H1 (cell line): ENCODE data around the gene UBE2E2. TPM values are rescaled to one million over a fixed set of nuclear protein-coding genes. Genes with fewer than 3 reads are reported as not detected.

Experiments
- CTCF ChIA-PET: fragments of 300-600 bp; sonication (Branson Sonifier 250); formaldehyde crosslinking; loops from one replicate; lab custom pipeline; 2021; ENCODE audit not compliant: partially characterized antibody; lab: Charles Lee
- POLR2A ChIA-PET: fragments of 300-600 bp; sonication (Branson Sonifier 250); formaldehyde crosslinking; loops from one replicate; lab custom pipeline; 2021; ENCODE audit warnings: inconsistent platforms; ENCODE audit not compliant: partially characterized antibody; lab: Charles Lee
- DNase-seq, 2 experiments: peaks; one replicate each; pipeline versions ENCODE4 v3.0.0 to v3.0.0-alpha.2; 2010 to 2022; ENCODE audit warnings: low spot score in 2 of 2, low read depth in 1 of 2, mixed read lengths in 1 of 2
- FAIRE-seq: peaks from 2 replicates; lab custom pipeline; 2011; peaks lifted over from hg19 to GRCh38; lab: Jason Lieb, UNC
- H2AFZ ChIP-seq: 2 replicates; pipeline ENCODE4 v1.8.1; 2012; ENCODE audit warnings: low read length, inconsistent platforms
- H2AK5ac ChIP-seq: 2 replicates; pipeline ENCODE4 v1.6.1; 2013; ENCODE audit warnings: low read depth, low read length
- H2BK120ac ChIP-seq: replicated peaks from 2 replicates; pipeline ENCODE3; 2013; ENCODE audit warnings: low read depth, low read length, inconsistent platforms
- H2BK12ac ChIP-seq: 2 replicates; pipeline ENCODE4 v1.6.1; 2013; ENCODE audit warnings: low read depth, low read length
- H2BK15ac ChIP-seq: 2 replicates; pipeline ENCODE4 v1.6.1; 2013; ENCODE audit warnings: low read length
- H2BK20ac ChIP-seq: 2 replicates; pipeline ENCODE4 v1.6.1; 2013; ENCODE audit warnings: low read length
- H2BK5ac ChIP-seq: 2 replicates; pipeline ENCODE4 v1.6.1; 2013; ENCODE audit warnings: low read depth, low read length
- H3K14ac ChIP-seq: 2 replicates; pipeline ENCODE4 v1.6.1; 2013; ENCODE audit warnings: inconsistent platforms; ENCODE audit not compliant: insufficient read length
- H3K18ac ChIP-seq: 2 replicates; pipeline ENCODE4 v1.6.1; 2013; ENCODE audit warnings: low read length; ENCODE audit errors: extremely low read depth
- H3K23ac ChIP-seq: 2 replicates; pipeline ENCODE4 v1.6.1; 2013; ENCODE audit warnings: inconsistent platforms; ENCODE audit not compliant: insufficient read length
- H3K23me2 ChIP-seq: 2 replicates; pipeline ENCODE4 v1.6.1; 2013; ENCODE audit warnings: low read depth, low read length
- H3K27ac ChIP-seq: 2 replicates; pipeline ENCODE4 v1.6.1; 2011; ENCODE audit warnings: low read depth, low read length, inconsistent platforms
- H3K27me3 ChIP-seq, 4 experiments: replicated peaks in 1 of 4; 1 replicate in 1 of 4; 2 replicates in 3 of 4; pipeline versions ENCODE4 v1.6.1 to v1.8.1; 2011 to 2013; ENCODE audit warnings: low read length in 3 of 4, mild to moderate bottlenecking in 3 of 4, inconsistent platforms in 2 of 4, mixed read lengths in 2 of 4, moderate library complexity in 1 of 4; ENCODE audit not compliant: control insufficient read depth in 3 of 4, insufficient read depth in 3 of 4; ENCODE audit errors: extremely low read depth in 1 of 4
- H3K36me3 ChIP-seq, 4 experiments: 2 replicates each; pipeline versions ENCODE4 v1.6.1 to v1.8.1; 2011 to 2013; ENCODE audit warnings: mild to moderate bottlenecking in 4 of 4, low read length in 3 of 4, moderate library complexity in 2 of 4, control low read depth in 1 of 4, inconsistent platforms in 1 of 4; ENCODE audit not compliant: insufficient read depth in 4 of 4, control insufficient read depth in 2 of 4
- H3K4ac ChIP-seq: replicated peaks from 2 replicates; pipeline ENCODE3; 2013; ENCODE audit warnings: low read length, low read depth, mixed read lengths, inconsistent platforms; ENCODE audit not compliant: insufficient read length
- H3K4me1 ChIP-seq, 4 experiments: replicated peaks in 1 of 4; 1 replicate in 1 of 4; 2 replicates in 3 of 4; pipeline versions ENCODE4 v1.6.1 to v1.8.1; 2011 to 2013; ENCODE audit warnings: low read length in 3 of 4, inconsistent platforms in 2 of 4, mixed read lengths in 1 of 4; ENCODE audit not compliant: insufficient read depth in 4 of 4, control insufficient read depth in 3 of 4
- H3K4me2 ChIP-seq, 2 experiments: 2 replicates each; pipeline versions ENCODE4 v1.6.1 to v1.8.1; 2011 to 2013; ENCODE audit warnings: low read depth in 2 of 2, low read length in 2 of 2, control low read depth in 1 of 2, inconsistent platforms in 1 of 2, mild to moderate bottlenecking in 1 of 2; ENCODE audit not compliant: insufficient read depth in 1 of 2
- H3K4me3 ChIP-seq, 4 experiments: fragments of 200-600, 300-600 bp in 1 of 4; sonication (generic), shearing (Covaris generic), sonication (Bioruptor Twin) in 1 of 4; 2 replicates each; pipeline versions ENCODE4 v1.5.1 to v1.8.1; 2011 to 2016; ENCODE audit warnings: low read length in 4 of 4, low read depth in 3 of 4, control low read depth in 2 of 4, inconsistent platforms in 2 of 4, mild to moderate bottlenecking in 2 of 4, mixed read lengths in 1 of 4, moderate library complexity in 1 of 4; ENCODE audit not compliant: insufficient read depth in 2 of 4; ENCODE audit errors: extremely low read depth in 1 of 4
- H3K56ac ChIP-seq: replicated peaks from 2 replicates; pipeline ENCODE3; 2013; ENCODE audit warnings: low read depth, mild to moderate bottlenecking, mixed read lengths, low read length, inconsistent platforms; ENCODE audit not compliant: insufficient read length
- H3K79me1 ChIP-seq: 2 replicates; pipeline ENCODE4 v1.6.1; 2013; ENCODE audit warnings: low read depth, low read length, control low read depth
- H3K79me2 ChIP-seq, 2 experiments: 2 replicates each; pipeline versions ENCODE4 v1.6.1 to v1.8.1; 2012 to 2013; ENCODE audit warnings: low read length in 2 of 2, mild to moderate bottlenecking in 2 of 2, inconsistent platforms in 1 of 2; ENCODE audit not compliant: insufficient read depth in 2 of 2, control insufficient read depth in 1 of 2
- H3K9ac ChIP-seq, 4 experiments: replicated peaks in 1 of 4; 1 replicate in 1 of 4; 2 replicates in 3 of 4; pipeline versions ENCODE4 v1.6.1 to v1.8.1; 2011 to 2013; ENCODE audit warnings: low read depth in 3 of 4, low read length in 3 of 4, control low read depth in 2 of 4, mild to moderate bottlenecking in 2 of 4, moderate library complexity in 2 of 4, inconsistent platforms in 1 of 4; ENCODE audit errors: extremely low read depth in 1 of 4
- H3K9me3 ChIP-seq, 2 experiments: 2 replicates each; pipeline versions ENCODE4 v1.6.1 to v1.8.1; 2012 to 2013; ENCODE audit warnings: mild to moderate bottlenecking in 2 of 2, moderate library complexity in 2 of 2, control low read depth in 1 of 2, inconsistent platforms in 1 of 2, low read depth in 1 of 2, low read length in 1 of 2, mixed read lengths in 1 of 2; ENCODE audit not compliant: insufficient read depth in 2 of 2
- H4K20me1 ChIP-seq, 2 experiments: replicated peaks in 1 of 2; 2 replicates each; pipeline versions ENCODE3 to v1.8.1; 2011 to 2013; ENCODE audit warnings: inconsistent platforms in 2 of 2, low read length in 2 of 2, mild to moderate bottlenecking in 1 of 2; ENCODE audit not compliant: insufficient read depth in 2 of 2, control insufficient read depth in 1 of 2
- H4K5ac ChIP-seq: 2 replicates; pipeline ENCODE4 v1.6.1; 2013; ENCODE audit warnings: low read length, low read depth, mixed read lengths, inconsistent platforms; ENCODE audit not compliant: insufficient read length
- H4K8ac ChIP-seq: 2 replicates; pipeline ENCODE4 v1.8.0; 2013; ENCODE audit warnings: mild to moderate bottlenecking, moderate library complexity, low read length, inconsistent platforms; ENCODE audit not compliant: insufficient read depth; ENCODE audit errors: extremely low read depth
- H4K91ac ChIP-seq: replicated peaks from 2 replicates; pipeline ENCODE3; 2013; ENCODE audit warnings: low read length, mixed read lengths, inconsistent platforms; ENCODE audit not compliant: insufficient read length
- CBX5 ChIP-seq: fragments of 300-800, 300-1000 bp; sonication (generic); IDR thresholded peaks from 2 replicates; pipeline ENCODE4 v1.7.1; 2016; ENCODE audit warnings: antibody characterized with exemption, low read length, low read depth
- CBX8 ChIP-seq: fragments of 300-800, 300-1000 bp; sonication (generic); IDR thresholded peaks from 2 replicates; pipeline ENCODE4 v1.7.1; 2016; ENCODE audit warnings: low read depth, low read length, borderline replicate concordance
- CHD2 ChIP-seq: IDR thresholded peaks from 2 replicates; pipeline ENCODE4 v1.6.1; 2012; ENCODE audit warnings: low read length, improper control_type of control experiment
- CTBP2 ChIP-seq: IDR thresholded peaks from 2 replicates; pipeline ENCODE4 v1.7.0; 2011; ENCODE audit warnings: borderline replicate concordance, mild to moderate bottlenecking, moderate library complexity, mixed read lengths, low read length; ENCODE audit not compliant: insufficient read depth, insufficient read length
- GABPA ChIP-seq: IDR thresholded peaks from 2 replicates; pipeline ENCODE4 v1.6.1; 2011; ENCODE audit warnings: mild to moderate bottlenecking, low read length, moderate library complexity, borderline replicate concordance; ENCODE audit not compliant: insufficient read depth
- HDAC2 ChIP-seq, 2 experiments: fragments of 300-600 bp in 1 of 2; sonication (generic) in 1 of 2; IDR thresholded peaks; 2 replicates each; pipeline ENCODE4 v1.6.1; 2011 to 2012; ENCODE audit warnings: low read depth in 2 of 2, low read length in 2 of 2, mild to moderate bottlenecking in 2 of 2, moderate library complexity in 2 of 2, borderline replicate concordance in 1 of 2, inconsistent platforms in 1 of 2
- KDM4A ChIP-seq: IDR thresholded peaks from one replicate; pipeline ENCODE4 v1.7.1; 2012; ENCODE audit warnings: low read depth, mild to moderate bottlenecking, moderate library complexity, low read length, inconsistent platforms; ENCODE audit not compliant: severe bottlenecking
- NANOG ChIP-seq: IDR thresholded peaks from 2 replicates; pipeline ENCODE4 v1.6.1; 2011; ENCODE audit warnings: low read length, low read depth, mild to moderate bottlenecking, inconsistent platforms; ENCODE audit not compliant: insufficient read depth, poor library complexity, severe bottlenecking
- NRF1 ChIP-seq: IDR thresholded peaks from 2 replicates; pipeline ENCODE4 v1.6.1; 2011; ENCODE audit warnings: mild to moderate bottlenecking, low read depth, low read length, improper control_type of control experiment
- POLR2AphosphoS5 ChIP-seq: IDR thresholded peaks from 2 replicates; pipeline ENCODE4 v1.6.1; 2011; ENCODE audit warnings: low read depth, low read length
- RBBP5 ChIP-seq: IDR thresholded peaks from 2 replicates; pipeline ENCODE4 v1.7.1; 2012; ENCODE audit warnings: low read depth, mild to moderate bottlenecking, inconsistent platforms, low read length, moderate library complexity, borderline replicate concordance
- RXRA ChIP-seq: IDR thresholded peaks from 2 replicates; pipeline ENCODE4 v1.6.1; 2011; ENCODE audit warnings: low read depth, mild to moderate bottlenecking, low read length, moderate library complexity; ENCODE audit not compliant: insufficient read depth
- SUZ12 ChIP-seq: fragments of 200-600 bp; sonication (generic); IDR thresholded peaks from 2 replicates; pipeline ENCODE4 v1.6.1; 2012; ENCODE audit warnings: mild to moderate bottlenecking, inconsistent platforms, low read length, moderate library complexity, mixed read lengths
- TEAD4 ChIP-seq: IDR thresholded peaks from 2 replicates; pipeline ENCODE4 v1.6.1; 2012; ENCODE audit warnings: low read depth, low read length, inconsistent platforms, mixed read lengths
- WGBS, 2 experiments: shearing (Covaris generic) in 1 of 2; methylation state at CpG; one replicate each; pipeline versions ENCODE4 v1.1.6 to v1.1.7; 2013 to 2015; ENCODE audit warnings: low lambda C conversion rate in 2 of 2, mixed read lengths in 2 of 2, inconsistent platforms in 1 of 2, low coverage in 1 of 2, missing lambda C conversion rate in 1 of 2; ENCODE audit not compliant: insufficient replicate concordance in 2 of 2, insufficient coverage in 1 of 2, insufficient read length in 1 of 2; ENCODE audit errors: extremely low coverage in 1 of 2, missing lambda C conversion rate in 1 of 2; 5-methylcytosine and 5-hydroxymethylcytosine counted together
- polyA plus RNA-seq, 7 experiments: library from polyadenylated mRNA; depleted of rRNA in 3 of 7; stranded (reverse) in 5 of 7; unstranded in 2 of 7; fragments of >200 nt in 5 of 7; fragments of 200-250 nt in 2 of 7; gene quantifications; 1 replicate in 5 of 7; 2 replicates in 1 of 7; 4 replicates in 1 of 7; pipeline versions ENCODE4 v1.2.1 to v1.2.3, GENCODE V29; 2011 to 2013; ENCODE audit warnings: missing spikeins in 2 of 7, mixed read lengths in 2 of 7
- total RNA-seq: library from RNA; stranded (reverse); fragmentation: NEBNext Ultra II Directional; extraction: Animal tissue kit (Norgen Biotek cat#: 25700); gene quantifications from 2 replicates; pipeline ENCODE4 v1.2.1, GENCODE V29; 2021

The UBE2E2 gene
- total and polyA plus RNA-seq, 2 of the 8 experiments (the other 6 are each of a cell fraction or from before 2014, with no cell fraction given): 57.6 to 70.6 TPM

DNA sequence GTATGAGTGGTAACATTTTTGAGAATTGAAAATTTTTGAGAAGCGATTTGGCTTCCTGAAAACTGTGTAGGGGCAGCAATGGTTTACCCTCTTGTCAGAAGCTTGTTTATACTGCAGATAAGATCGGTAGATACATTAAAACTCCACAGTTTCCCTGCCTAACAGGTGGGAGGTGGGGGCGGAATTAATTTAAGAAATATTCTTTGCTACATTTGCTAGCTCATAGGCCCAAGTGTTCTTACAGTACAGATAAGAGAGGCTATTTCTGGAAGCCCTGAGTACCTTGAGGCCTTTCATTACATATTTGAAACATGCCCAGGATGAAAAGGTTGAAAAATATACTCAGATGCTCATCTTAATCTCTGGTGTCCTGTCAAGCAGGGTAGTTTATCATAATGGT lies 285.5 kb downstream of the UBE2E2 start:
- Histone ChIP-seq H2BK12ac (no peak overlapping the region), H3K27ac (no peak overlapping the region), H3K79me1 (no peaks in the 10 kb centered on the region), H2BK5ac (no peak overlapping the region), H3K9me3 (no peaks in the 10 kb centered on the region; a peak in 1 of 4 replicates), H3K18ac (no peak overlapping the region), H3K23ac (no peak overlapping the region), H3K4me3 (no peak overlapping the region), H3K4me1 (peaks cover 2 to 7% (median 4%) of the 10 kb centered on the region in 4 experiments; a peak in 4 of 7 replicates), H2AK5ac (no peak overlapping the region), H3K56ac (no peak overlapping the region), H3K36me3 (no peaks in the 10 kb centered on the region), H2AFZ (no peak overlapping the region), H4K8ac (no peak overlapping the region), H3K4ac (no peak overlapping the region), H2BK15ac (no peak overlapping the region), H4K20me1 (no peaks in the 10 kb centered on the region), H3K79me2 (no peaks in the 10 kb centered on the region; a peak in 1 of 4 replicates), H3K4me2 (no peak overlapping the region), H2BK120ac (no peak overlapping the region), H3K27me3 (no peaks in the 10 kb centered on the region), H2BK20ac (no peak overlapping the region), H4K5ac (no peak overlapping the region), H3K23me2 (no peaks in the 10 kb centered on the region), H3K14ac (no peak overlapping the region), H4K91ac (no peak overlapping the region), H3K9ac (no peak overlapping the region)
- no peak for TF ChIP-seq CHD2
- TF ChIP-seq NRF1: no peak
- TF ChIP-seq RBBP5: no peak
- no peak for TF ChIP-seq CBX8
- TF ChIP-seq TEAD4: no peak
- TF ChIP-seq GABPA: no peak
- TF ChIP-seq KDM4A: no peak
- TF ChIP-seq CTBP2: no peak
- no peak for TF ChIP-seq NANOG
- no peak for TF ChIP-seq CBX5
- no peak for TF ChIP-seq HDAC2 (IDR thresholded peaks at IDR 0.05; ENCODE audit: borderline replicate concordance in 1 of 2, low read depth in 2 of 2, low read length in 2 of 2)
- TF ChIP-seq POLR2AphosphoS5: no peak
- TF ChIP-seq SUZ12: no peak
- no peak for TF ChIP-seq RXRA
- 78% methylated on average over 3 of the region's 3 CpGs; no CpG with 5 or more reads in 1 of the 2 experiments for WGBS, 2 experiments
- ChIA-PET CTCF (no interaction called here), POLR2A (no interaction called here)
- FAIRE-seq (no peak), DNase-seq (no peak)
